Measurements from ENCODE around the gene SVEP1.

The SVEP1 gene

GRCh38 chr9:110517483-110517882, 62.1 kb downstream of the SVEP1 start:
- DNase-seq, result no peak

GRCh38 chr9:110514897-110515296, 64.6 kb downstream of the SVEP1 start:
- DNase-seq, result no peak

- DNase-seq, result no peak
Measured at GRCh38 chr9:110512817-110513216, 66.7 kb downstream of the SVEP1 start.

- no peak for DNase-seq
Measured at GRCh38 chr9:110509792-110510191, 69.7 kb downstream of the SVEP1 start.

- no peak for DNase-seq
Measured at GRCh38 chr9:110502842-110503241, 76.7 kb downstream of the SVEP1 start.

- no peak for DNase-seq
Measured at GRCh38 chr9:110499608-110500007, 79.9 kb downstream of the SVEP1 start.

- DNase-seq, result no peak
Measured at GRCh38 chr9:110487196-110487595, 92.3 kb downstream of the SVEP1 start.

GRCh38 chr9:110486218-110486617, 93.3 kb downstream of the SVEP1 start:
- no peak for DNase-seq

GRCh38 chr9:110479481-110479880, 100.1 kb downstream of the SVEP1 start:
- no peak for DNase-seq

- DNase-seq, result no peak
Measured at GRCh38 chr9:110476251-110476650, 103.3 kb downstream of the SVEP1 start.

GRCh38 chr9:110472111-110472510, 107.4 kb downstream of the SVEP1 start:
- DNase-seq, result no peak

GRCh38 chr9:110468950-110469349, 110.6 kb downstream of the SVEP1 start:
- no peak for DNase-seq

GRCh38 chr9:110465190-110465589, 114.4 kb downstream of the SVEP1 start:
- no peak for DNase-seq

- DNase-seq, result no peak
Measured at GRCh38 chr9:110464321-110464720, 115.2 kb downstream of the SVEP1 start.

- DNase-seq, result no peak
Measured at GRCh38 chr9:110463499-110463898, 116.0 kb downstream of the SVEP1 start.

- no peak for DNase-seq
Measured at GRCh38 chr9:110457245-110457644, 122.3 kb downstream of the SVEP1 start.

- DNase-seq, result no peak
Measured at GRCh38 chr9:110456681-110457080, 122.9 kb downstream of the SVEP1 start.

GRCh38 chr9:110455860-110456259, 123.7 kb downstream of the SVEP1 start:
- DNase-seq, result no peak

- no peak for DNase-seq
Measured at GRCh38 chr9:110452227-110452801, 127.2 kb downstream of the SVEP1 start.

GRCh38 chr9:110451726-110452125, 127.8 kb downstream of the SVEP1 start:
- no peak for DNase-seq

GRCh38 chr9:110447476-110447875, 132.1 kb downstream of the SVEP1 start:
- no peak for DNase-seq

GRCh38 chr9:110446171-110446570, 133.4 kb downstream of the SVEP1 start:
- DNase-seq, result no peak

GRCh38 chr9:110444911-110445310, 134.6 kb downstream of the SVEP1 start:
- DNase-seq, result no peak

GRCh38 chr9:110443866-110444220, 135.7 kb downstream of the SVEP1 start:
- no peak for DNase-seq

- no peak for DNase-seq
Measured at GRCh38 chr9:110443146-110443865, 136.2 kb downstream of the SVEP1 start.

Data from activated CD8-positive, alpha-beta memory T cell treated with anti-CD3 and anti-CD28 coated beads for 24 hours (primary cell).